ENCODE data around the gene CETN1.

The CETN1 gene

DNA sequence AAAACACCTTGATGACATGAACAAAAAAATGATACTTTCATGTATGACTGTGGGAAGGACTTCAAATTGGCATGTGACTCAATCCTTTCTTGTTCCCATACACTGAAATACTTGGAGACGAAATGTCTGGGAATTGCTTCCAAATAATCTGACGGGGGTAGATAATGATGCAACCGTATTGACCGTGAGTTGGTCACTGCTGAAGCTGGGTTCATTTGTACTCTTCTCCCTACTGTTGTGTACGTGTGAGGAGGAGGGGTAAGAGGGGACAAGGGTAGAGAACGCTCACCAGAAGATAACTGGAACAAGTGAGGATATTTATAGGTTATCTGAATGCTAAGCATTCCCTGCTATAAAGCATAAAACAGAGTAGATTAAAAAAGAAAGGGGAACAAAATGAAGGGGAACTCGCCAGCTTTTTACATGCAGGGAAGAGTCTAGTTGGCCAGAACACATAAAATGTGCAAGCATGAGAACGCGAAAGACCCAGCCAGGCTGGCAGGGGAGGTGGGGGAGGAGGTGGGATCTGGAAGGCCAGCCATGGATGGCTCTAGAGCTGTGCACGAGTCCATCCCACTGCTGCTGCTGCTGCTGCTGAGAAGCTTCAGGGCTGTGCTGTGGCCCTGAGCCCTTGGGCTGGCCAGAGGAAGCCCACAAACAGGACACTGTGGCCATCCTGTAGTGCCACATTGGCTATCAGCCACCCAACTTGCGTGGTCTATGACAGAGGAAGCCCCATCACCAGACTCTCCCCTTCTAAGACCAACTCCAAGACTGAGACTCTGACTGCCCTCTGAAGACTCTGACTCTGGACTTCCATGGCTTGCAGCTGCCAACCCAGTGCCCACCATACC is 15.2 kb upstream of the CETN1 start:
- TF ChIP-seq YY1 (IDR thresholded peaks at IDR 0.05; ENCODE audit: low read depth) (no peak), TCF12 (IDR thresholded peaks at IDR 0.05; ENCODE audit: low read depth) (no peak), TEAD4 (IDR thresholded peaks at IDR 0.05) (no peak), CREB1 (IDR thresholded peaks at IDR 0.05; ENCODE audit: low read depth) (no peak), RAD21 (IDR thresholded peaks at IDR 0.05; ENCODE audit: low read depth) (no peak), CEBPB (IDR thresholded peaks at IDR 0.05) (no peak), NFIC (IDR thresholded peaks at IDR 0.05) (no peak), FOXM1 (IDR thresholded peaks at IDR 0.05; ENCODE audit: borderline replicate concordance, low read depth) (no peak), TAF1 (IDR thresholded peaks at IDR 0.05; ENCODE audit: low read depth) (no peak), EP300 (IDR thresholded peaks at IDR 0.05; ENCODE audit: borderline replicate concordance) (no peak), ZBTB7A (IDR thresholded peaks at IDR 0.05; ENCODE audit: low read depth) (no peak)
- TF ChIP-seq, protein P1, sequence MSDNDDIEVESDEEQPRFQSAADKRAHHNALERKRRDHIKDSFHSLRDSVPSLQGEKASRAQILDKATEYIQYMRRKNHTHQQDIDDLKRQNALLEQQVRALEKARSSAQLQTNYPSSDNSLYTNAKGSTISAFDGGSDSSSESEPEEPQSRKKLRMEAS (IDR thresholded peaks at IDR 0.05): no peak
- TF ChIP-seq, protein P2, sequence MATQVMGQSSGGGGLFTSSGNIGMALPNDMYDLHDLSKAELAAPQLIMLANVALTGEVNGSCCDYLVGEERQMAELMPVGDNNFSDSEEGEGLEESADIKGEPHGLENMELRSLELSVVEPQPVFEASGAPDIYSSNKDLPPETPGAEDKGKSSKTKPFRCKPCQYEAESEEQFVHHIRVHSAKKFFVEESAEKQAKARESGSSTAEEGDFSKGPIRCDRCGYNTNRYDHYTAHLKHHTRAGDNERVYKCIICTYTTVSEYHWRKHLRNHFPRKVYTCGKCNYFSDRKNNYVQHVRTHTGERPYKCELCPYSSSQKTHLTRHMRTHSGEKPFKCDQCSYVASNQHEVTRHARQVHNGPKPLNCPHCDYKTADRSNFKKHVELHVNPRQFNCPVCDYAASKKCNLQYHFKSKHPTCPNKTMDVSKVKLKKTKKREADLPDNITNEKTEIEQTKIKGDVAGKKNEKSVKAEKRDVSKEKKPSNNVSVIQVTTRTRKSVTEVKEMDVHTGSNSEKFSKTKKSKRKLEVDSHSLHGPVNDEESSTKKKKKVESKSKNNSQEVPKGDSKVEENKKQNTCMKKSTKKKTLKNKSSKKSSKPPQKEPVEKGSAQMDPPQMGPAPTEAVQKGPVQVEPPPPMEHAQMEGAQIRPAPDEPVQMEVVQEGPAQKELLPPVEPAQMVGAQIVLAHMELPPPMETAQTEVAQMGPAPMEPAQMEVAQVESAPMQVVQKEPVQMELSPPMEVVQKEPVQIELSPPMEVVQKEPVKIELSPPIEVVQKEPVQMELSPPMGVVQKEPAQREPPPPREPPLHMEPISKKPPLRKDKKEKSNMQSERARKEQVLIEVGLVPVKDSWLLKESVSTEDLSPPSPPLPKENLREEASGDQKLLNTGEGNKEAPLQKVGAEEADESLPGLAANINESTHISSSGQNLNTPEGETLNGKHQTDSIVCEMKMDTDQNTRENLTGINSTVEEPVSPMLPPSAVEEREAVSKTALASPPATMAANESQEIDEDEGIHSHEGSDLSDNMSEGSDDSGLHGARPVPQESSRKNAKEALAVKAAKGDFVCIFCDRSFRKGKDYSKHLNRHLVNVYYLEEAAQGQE (IDR thresholded peaks at IDR 0.05; ENCODE audit: low read depth): no peak

DNA sequence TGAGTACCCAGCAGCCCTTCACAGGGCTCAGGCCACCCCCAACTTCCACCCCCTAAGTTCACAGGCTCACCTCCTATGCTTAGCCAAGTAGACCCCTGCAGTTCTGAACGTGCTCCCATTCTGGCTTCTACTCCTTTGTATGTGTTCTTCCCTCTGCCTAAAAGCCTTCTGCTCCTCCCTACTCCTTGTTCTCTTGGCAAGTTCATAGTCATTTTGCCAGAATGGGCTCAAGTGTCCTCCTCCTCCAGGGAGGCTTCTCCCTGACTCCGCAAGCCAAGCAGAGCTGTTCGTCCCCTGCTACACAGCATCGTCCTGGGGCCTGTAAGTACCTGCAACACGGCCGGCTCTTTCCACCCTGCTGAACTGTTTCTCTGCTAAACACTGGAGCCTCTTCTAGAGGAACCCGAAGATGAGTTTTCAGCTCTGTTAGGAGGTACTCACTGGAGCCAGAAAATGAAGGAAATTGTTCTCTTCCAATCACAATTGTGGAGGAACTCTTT is 14.6 kb upstream of the CETN1 start:
- TF ChIP-seq, protein P2 (IDR thresholded peaks at IDR 0.05; ENCODE audit: low read depth): no peak
- no peak for TF ChIP-seq CREB1 (IDR thresholded peaks at IDR 0.05; ENCODE audit: low read depth)
- TF ChIP-seq, protein P1 (IDR thresholded peaks at IDR 0.05): no peak

DNA sequence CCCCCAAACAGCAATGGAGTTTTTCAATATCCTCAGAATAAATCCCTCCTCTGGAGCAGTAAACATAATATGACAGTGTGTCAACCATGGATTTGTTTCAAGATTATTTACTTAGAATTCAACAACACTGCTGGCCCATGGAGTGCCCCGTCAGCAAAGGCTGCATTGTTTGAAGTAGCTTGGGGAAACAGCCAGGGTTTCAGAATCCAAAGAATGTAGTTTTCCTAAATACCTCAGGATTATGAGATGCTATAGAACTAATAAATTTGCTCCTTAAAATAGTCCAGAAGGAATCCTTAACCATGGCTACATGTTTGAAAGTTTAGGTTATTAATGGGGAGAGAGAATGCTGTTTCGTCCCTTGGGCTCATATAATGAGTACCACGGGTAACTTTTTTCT is 13.1 kb upstream of the CETN1 start:
- TF ChIP-seq NFIC (IDR thresholded peaks at IDR 0.05): no peak
- TF ChIP-seq TEAD4 (IDR thresholded peaks at IDR 0.05): no peak
- TF ChIP-seq EGR1 (IDR thresholded peaks at IDR 0.05): no peak
- TF ChIP-seq YY1 (IDR thresholded peaks at IDR 0.05; ENCODE audit: low read depth): no peak
- TF ChIP-seq, protein P2 (IDR thresholded peaks at IDR 0.05; ENCODE audit: low read depth): no peak
- no peak for TF ChIP-seq CEBPB (IDR thresholded peaks at IDR 0.05)
- TF ChIP-seq CREB1 (IDR thresholded peaks at IDR 0.05; ENCODE audit: low read depth): no peak
- TF ChIP-seq, protein P1 (IDR thresholded peaks at IDR 0.05): no peak
- no peak for TF ChIP-seq RAD21 (IDR thresholded peaks at IDR 0.05; ENCODE audit: low read depth)
- TF ChIP-seq EP300 (IDR thresholded peaks at IDR 0.05; ENCODE audit: borderline replicate concordance): no peak
- no peak for TF ChIP-seq TAF1 (IDR thresholded peaks at IDR 0.05; ENCODE audit: low read depth)
- no peak for TF ChIP-seq ZBTB7A (IDR thresholded peaks at IDR 0.05; ENCODE audit: low read depth)
- TF ChIP-seq, protein P3, sequence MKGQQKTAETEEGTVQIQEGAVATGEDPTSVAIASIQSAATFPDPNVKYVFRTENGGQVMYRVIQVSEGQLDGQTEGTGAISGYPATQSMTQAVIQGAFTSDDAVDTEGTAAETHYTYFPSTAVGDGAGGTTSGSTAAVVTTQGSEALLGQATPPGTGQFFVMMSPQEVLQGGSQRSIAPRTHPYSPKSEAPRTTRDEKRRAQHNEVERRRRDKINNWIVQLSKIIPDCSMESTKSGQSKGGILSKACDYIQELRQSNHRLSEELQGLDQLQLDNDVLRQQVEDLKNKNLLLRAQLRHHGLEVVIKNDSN (IDR thresholded peaks at IDR 0.05): no peak
- TF ChIP-seq FOXM1 (IDR thresholded peaks at IDR 0.05; ENCODE audit: borderline replicate concordance, low read depth): no peak
- TF ChIP-seq TCF12 (IDR thresholded peaks at IDR 0.05; ENCODE audit: low read depth): no peak

DNA sequence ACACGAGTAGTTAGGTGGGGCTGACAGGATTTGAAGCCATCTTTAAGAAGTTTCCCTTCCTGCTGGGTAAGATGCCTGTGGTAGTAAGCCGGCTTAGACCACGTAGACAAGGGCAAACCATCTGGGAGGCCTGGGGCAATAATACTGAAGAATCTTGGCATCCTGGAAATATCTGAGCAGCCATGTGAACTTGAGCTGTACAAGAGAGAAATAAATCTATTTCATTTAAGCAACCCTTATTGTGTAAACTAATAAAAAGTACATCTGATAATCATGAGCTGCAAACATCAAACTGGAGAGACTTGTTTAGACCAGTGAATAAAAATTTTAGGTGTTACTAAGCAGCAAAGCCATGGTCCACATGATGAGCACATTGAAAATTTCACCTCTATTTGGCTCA is 11.4 kb upstream of the CETN1 start:
- no peak for TF ChIP-seq YY1 (IDR thresholded peaks at IDR 0.05; ENCODE audit: low read depth)

DNA sequence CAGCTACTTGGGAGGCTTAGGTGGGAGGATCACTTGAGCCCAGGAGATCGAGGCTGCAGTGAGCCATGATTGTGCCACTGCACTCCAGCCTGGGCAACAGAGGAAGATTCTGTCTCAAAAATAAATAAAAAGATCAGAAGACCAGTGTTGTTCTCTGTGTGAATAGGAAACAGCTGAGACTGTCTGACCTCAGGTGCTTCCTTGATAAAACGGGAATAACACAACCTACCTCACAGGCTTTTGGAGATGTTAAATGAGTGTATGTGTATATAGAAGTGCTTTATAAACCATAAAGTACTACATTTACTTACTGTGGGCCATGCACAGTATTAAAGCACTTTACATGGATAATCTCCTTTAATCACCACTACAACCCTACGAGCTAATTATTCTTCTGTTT is 9.9 kb upstream of the CETN1 start:
- TF ChIP-seq EP300 (IDR thresholded peaks at IDR 0.05; ENCODE audit: borderline replicate concordance) (no peak), TAF1 (IDR thresholded peaks at IDR 0.05; ENCODE audit: low read depth) (no peak), EGR1 (IDR thresholded peaks at IDR 0.05) (no peak)
- TF ChIP-seq, protein P3 (IDR thresholded peaks at IDR 0.05): no peak
- TF ChIP-seq, protein P2 (IDR thresholded peaks at IDR 0.05; ENCODE audit: low read depth): no peak

All from Ishikawa (cell line).